Activated CD8-positive, alpha-beta memory T cell treated with anti-CD3 and anti-CD28 coated beads, Interleukin-2, amount 50 U/mL, for 48 hours (primary cell): ENCODE data around the gene PON2.
"Not testable (repeated sequence)": the region's sequence is repeated elsewhere in the genome, so short reads cannot be mapped to it uniquely, and the experiment has no call there.

Experiments
- DNase-seq: peaks from one replicate; pipeline ENCODE4 v3.0.0-alpha.2; 2020

The PON2 gene

GRCh38 chr7:95404316-95404865 is 30.4 kb downstream of the PON2 start:
- no peak for DNase-seq

GRCh38 chr7:95398155-95398940 is 36.5 kb downstream of the PON2 start:
- DNase-seq, result no peak

- no peak for DNase-seq
These were observed 37.4 kb downstream of the PON2 start for GRCh38 chr7:95397381-95397780.

- peak; percentile 57 for DNase-seq
These were observed 38.4 kb downstream of the PON2 start, which contains the start of gene PON3 for GRCh38 chr7:95396136-95397032. PON3 (minus strand) TSS chr7:95396375; CDS start chr7:95396350, 25 bp downstream.

GRCh38 chr7:95395755-95396135 is 39.1 kb downstream of the PON2 start:
- no peak for DNase-seq

GRCh38 chr7:95394370-95394769 is 40.5 kb downstream of the PON2 start:
- DNase-seq, result no peak

- no peak for DNase-seq
These were observed 43.1 kb downstream of the PON2 start for GRCh38 chr7:95391761-95392160.

GRCh38 chr7:95389516-95389915 is 45.3 kb downstream of the PON2 start:
- no peak for DNase-seq

- not testable (repeated sequence) for DNase-seq
These were observed 55.4 kb downstream of the PON2 start for GRCh38 chr7:95379457-95379856.

- DNase-seq, result no peak
These were observed 58.0 kb downstream of the PON2 start for GRCh38 chr7:95376632-95377400.

GRCh38 chr7:95375591-95376257 is 59.1 kb downstream of the PON2 start:
- DNase-seq, result no peak

GRCh38 chr7:95373323-95373722 is 61.5 kb downstream of the PON2 start:
- no peak for DNase-seq

GRCh38 chr7:95368235-95368634 is 66.6 kb downstream of the PON2 start:
- DNase-seq, result no peak

GRCh38 chr7:95367606-95368005 is 67.2 kb downstream of the PON2 start:
- no peak for DNase-seq

- no peak for DNase-seq
These were observed 69.7 kb downstream of the PON2 start for GRCh38 chr7:95365151-95365550.

GRCh38 chr7:95357623-95358022 is 77.2 kb downstream of the PON2 start:
- DNase-seq, result no peak
